MM.1S (cell line): ENCODE results near the gene TMEM59L.

ENCODE experiments used
- DNase-seq: peaks from one replicate; pipeline ENCODE4 v3.0.0-alpha.2; 2015
- H2AFZ ChIP-seq: fragments of 300-600 bp; sonication (generic); 2 replicates; pipeline ENCODE4 v1.6.0; 2016; ENCODE audit warnings: antibody characterized with exemption, low read length
- H3F3A ChIP-seq: fragments of 300-600 bp; sonication (generic); 2 replicates; pipeline ENCODE4 v1.6.1; 2016; ENCODE audit warnings: mild to moderate bottlenecking, antibody characterized with exemption, low read length, moderate library complexity, mixed read lengths; ENCODE audit not compliant: insufficient read depth
- H3K27ac ChIP-seq: fragments of 300-600 bp; sonication (generic); 2 replicates; pipeline ENCODE4 v1.5.1; 2016; ENCODE audit warnings: mild to moderate bottlenecking, low read length
- H3K27me3 ChIP-seq: fragments of 300-600 bp; sonication (generic); replicated peaks from 2 replicates; pipeline ENCODE4 v1.6.0; 2016; ENCODE audit warnings: low read length; ENCODE audit not compliant: insufficient read depth
- H3K36me3 ChIP-seq: fragments of 300-600 bp; sonication (generic); replicated peaks from 2 replicates; pipeline ENCODE4 v1.6.1; 2016; ENCODE audit warnings: mild to moderate bottlenecking, low read length, mixed read lengths; ENCODE audit not compliant: insufficient read depth
- H3K4me1 ChIP-seq: fragments of 300-600 bp; sonication (generic); 2 replicates; pipeline ENCODE4 v1.6.1; 2016; ENCODE audit warnings: low read length, mixed read lengths
- H3K4me2 ChIP-seq: fragments of 300-600 bp; sonication (generic); 2 replicates; pipeline ENCODE4 v1.6.0; 2016; ENCODE audit warnings: low read depth, low read length
- H3K4me3 ChIP-seq: fragments of 300-600 bp; sonication (generic); 2 replicates; pipeline ENCODE4 v1.5.1; 2016; ENCODE audit warnings: low read length, mixed read lengths
- H3K79me2 ChIP-seq: fragments of 300-600 bp; sonication (generic); 2 replicates; pipeline ENCODE4 v1.6.1; 2016; ENCODE audit warnings: mixed run types, low read length, mixed read lengths
- H3K9ac ChIP-seq: fragments of 300-600 bp; sonication (generic); 2 replicates; pipeline ENCODE4 v1.6.1; 2016; ENCODE audit warnings: low read length, mixed read lengths
- H3K9me2 ChIP-seq: fragments of 300-600 bp; sonication (generic); replicated peaks from 2 replicates; pipeline ENCODE4 v1.6.1; 2016; ENCODE audit warnings: mild to moderate bottlenecking, low read length, mixed read lengths; ENCODE audit not compliant: insufficient read depth
- H3K9me3 ChIP-seq: fragments of 300-600 bp; sonication (generic); replicated peaks from 2 replicates; pipeline ENCODE4 v1.6.1; 2016; ENCODE audit warnings: mild to moderate bottlenecking, low read length, mixed read lengths; ENCODE audit not compliant: insufficient read depth
- H4K20me1 ChIP-seq: fragments of 300-600 bp; sonication (generic); 2 replicates; pipeline ENCODE4 v1.6.1; 2016; ENCODE audit warnings: mild to moderate bottlenecking, low read length, moderate library complexity, mixed read lengths; ENCODE audit not compliant: insufficient read depth
- CTCF ChIP-seq: fragments of 300-600 bp; sonication (generic); IDR thresholded peaks from 2 replicates; pipeline ENCODE4 v1.5.1; 2016; ENCODE audit warnings: antibody characterized with exemption, low read length, mixed read lengths
- EZH2 ChIP-seq: fragments of 300-600 bp; sonication (generic); optimal IDR thresholded peaks from 2 replicates; pipeline ENCODE3; 2017; ENCODE audit warnings: low read depth, mild to moderate bottlenecking, antibody characterized with exemption, low read length, mixed read lengths
- EZH2phosphoT487 ChIP-seq: fragments of 300-600 bp; sonication (generic); IDR thresholded peaks from 2 replicates; pipeline ENCODE4 v1.6.1; 2018; ENCODE audit warnings: antibody characterized with exemption, low read length

TMEM59L gene

DNA sequence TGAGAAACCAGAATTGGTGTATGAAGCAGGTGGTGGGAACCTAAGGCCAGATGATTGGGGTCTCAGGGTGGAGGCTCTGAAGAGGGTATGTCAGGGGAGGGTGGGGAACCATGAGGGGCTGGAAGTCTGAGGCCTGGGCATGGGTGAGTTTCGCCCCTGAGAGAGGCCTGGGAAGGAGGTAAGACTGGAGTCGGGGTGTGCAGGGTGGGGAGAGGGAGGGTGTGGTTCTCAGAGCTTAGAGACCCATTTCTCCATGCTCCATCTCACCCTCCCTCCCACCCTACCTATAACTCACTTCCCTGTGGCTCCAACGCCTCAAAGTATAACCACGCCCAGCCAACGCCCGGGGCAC lies 23.1 kb downstream of the TMEM59L start:
- H3K9ac ChIP-seq = no peak overlapping the region
- H3K9me3 ChIP-seq = no peaks in the 10 kb centered on the region
- H3K79me2 ChIP-seq = peaks cover 32% of the 10 kb centered on the region
- no peaks in the 10 kb centered on the region for H3K36me3 ChIP-seq
- H3K9me2 ChIP-seq = no peaks in the 10 kb centered on the region
- TF ChIP-seq EZH2phosphoT487 (no peak), CTCF (no peak), EZH2 (no peak)
- no peaks in the 10 kb centered on the region for H3K27me3 ChIP-seq
- H4K20me1 ChIP-seq = no peaks in the 10 kb centered on the region
- H3K4me3 ChIP-seq = no peak overlapping the region
- H2AFZ ChIP-seq = no peak overlapping the region
- no peaks in the 10 kb centered on the region for H3F3A ChIP-seq
- H3K4me1 ChIP-seq = peaks cover 23% of the 10 kb centered on the region
- DNase-seq = no peak
- no peak overlapping the region for H3K4me2 ChIP-seq
- H3K27ac ChIP-seq = no peak overlapping the region

- H3K9me2 ChIP-seq = no peaks in the 10 kb centered on the region
- peak overlapping the region; percentile 95 for H2AFZ ChIP-seq
- no peaks in the 10 kb centered on the region for H3K36me3 ChIP-seq
- H3K27me3 ChIP-seq = no peaks in the 10 kb centered on the region
- H3K4me3 ChIP-seq = peak overlapping the region; percentile 98
- TF ChIP-seq CTCF (no peak), EZH2 (no peak), EZH2phosphoT487 (no peak)
- peaks cover 23% of the 10 kb centered on the region for H3K4me1 ChIP-seq
- no peaks in the 10 kb centered on the region for H4K20me1 ChIP-seq
- H3F3A ChIP-seq = no peaks in the 10 kb centered on the region
- peak overlapping the region; percentile 76 for H3K4me2 ChIP-seq
- peak; percentile 92 for DNase-seq
- peak overlapping the region; percentile 52; the same call in 1 of the 2 replicates for H3K27ac ChIP-seq
- H3K79me2 ChIP-seq = peaks cover 34% of the 10 kb centered on the region
- peak overlapping the region; percentile 38; the same call in 1 of the 2 replicates for H3K9ac ChIP-seq
- H3K9me3 ChIP-seq = no peaks in the 10 kb centered on the region
Measured at GRCh38 chr19:18636183-18636968, 23.7 kb downstream of the TMEM59L start.

GRCh38 chr19:18636969-18637629 lies 24.4 kb downstream of the TMEM59L start, which contains the start of gene KLHL26:
Gene KLHL26 (plus strand): TSS chr19:18637028. CDS start chr19:18637055, 27 bp downstream.
- TF ChIP-seq CTCF (no peak), EZH2phosphoT487 (no peak), EZH2 (no peak)
- Histone ChIP-seq H3K27ac (peak within 1 kb of the TSS; percentile 52; the same call in 1 of the 2 replicates), H3K79me2 (peaks cover 37% of the 10 kb centered on the region)

More at GRCh38 chr19:18636969-18637629, 24.4 kb downstream of the TMEM59L start, which contains the start of gene KLHL26:
- Histone ChIP-seq H3K9me3 (no peaks in the 10 kb centered on the region), H3K9me2 (no peaks in the 10 kb centered on the region), H3K4me3 (peak within 1 kb of the TSS; percentile 98), H3K9ac (peak within 1 kb of the TSS; percentile 97), H3K36me3 (no peaks in the 10 kb centered on the region), H4K20me1 (no peaks in the 10 kb centered on the region), H3F3A (no peaks in the 10 kb centered on the region), H3K4me2 (peak within 1 kb of the TSS; percentile 99), H3K27me3 (no peaks in the 10 kb centered on the region), H2AFZ (peak within 1 kb of the TSS; percentile 95), H3K4me1 (peaks cover 23% of the 10 kb centered on the region)
- DNase-seq = no peak
